ACC112 (cell line): ENCODE data around the gene EPHB3.

ENCODE experiments used
- H2AFZ ChIP-seq: fragments of 200-600 bp; sonication (generic); one replicate; pipeline ENCODE4 v1.6.0; 2017; ENCODE audit warnings: antibody characterized with exemption, low read length; ENCODE audit not compliant: unreplicated experiment
- H3K27ac ChIP-seq: fragments of 200-600 bp; sonication (generic); 2 replicates; pipeline ENCODE4 v1.5.1; 2014; ENCODE audit warnings: low read depth, mild to moderate bottlenecking, antibody characterized with exemption, low read length, moderate library complexity
- H3K27me3 ChIP-seq: fragments of 200-600 bp; sonication (generic); 2 replicates; pipeline ENCODE4 v1.6.1; 2014; ENCODE audit warnings: mild to moderate bottlenecking, antibody characterized with exemption, low read length, moderate library complexity, mixed read lengths; ENCODE audit not compliant: insufficient read depth
- H3K36me3 ChIP-seq: fragments of 200-600 bp; sonication (generic); 2 replicates; pipeline ENCODE4 v1.6.1; 2016; ENCODE audit warnings: mild to moderate bottlenecking, antibody characterized with exemption, low read length, moderate library complexity, mixed read lengths; ENCODE audit not compliant: insufficient read depth
- H3K4me1 ChIP-seq: fragments of 200-600 bp; sonication (generic); one replicate; pipeline ENCODE4 v1.6.1; 2016; ENCODE audit warnings: low read length, mixed read lengths; ENCODE audit not compliant: insufficient read depth, unreplicated experiment, control insufficient read depth
- H3K4me3 ChIP-seq: fragments of 200-600 bp; sonication (generic); 2 replicates; pipeline ENCODE4 v1.5.1; 2014; ENCODE audit warnings: mild to moderate bottlenecking, low read depth, low read length
- H3K79me2 ChIP-seq: fragments of 200-600 bp; sonication (generic); one replicate; pipeline ENCODE4 v1.6.0; 2016; ENCODE audit warnings: low read length; ENCODE audit not compliant: control insufficient read depth, unreplicated experiment, insufficient read depth

The EPHB3 gene

GRCh38 chr3:184582646-184583577 is 21.3 kb downstream of the EPHB3 start:
- no peaks in the 10 kb centered on the region for H3K36me3 ChIP-seq
- no peaks in the 10 kb centered on the region for H3K79me2 ChIP-seq
- H3K27me3 ChIP-seq: no peaks in the 10 kb centered on the region
- H3K4me3 ChIP-seq: peak overlapping the region; percentile 86
- peaks cover 8% of the 10 kb centered on the region for H3K4me1 ChIP-seq
- H3K27ac ChIP-seq: peak overlapping the region; percentile 44
- peak overlapping the region; percentile 46 for H2AFZ ChIP-seq

- no peaks in the 10 kb centered on the region for H3K79me2 ChIP-seq
- H3K27ac ChIP-seq: no peak overlapping the region
- H3K27me3 ChIP-seq: peaks cover 6% of the 10 kb centered on the region; the same call in 1 of the 2 replicates
- H3K36me3 ChIP-seq: no peaks in the 10 kb centered on the region
- H2AFZ ChIP-seq: peak overlapping the region; percentile 46
- peaks cover 8% of the 10 kb centered on the region for H3K4me1 ChIP-seq
- peak overlapping the region; percentile 86 for H3K4me3 ChIP-seq
Observed at GRCh38 chr3:184583578-184584451, 22.2 kb downstream of the EPHB3 start.

GRCh38 chr3:184584464-184584891 is 22.9 kb downstream of the EPHB3 start:
- Histone ChIP-seq H3K79me2 (no peaks in the 10 kb centered on the region), H3K27me3 (peaks cover 6% of the 10 kb centered on the region; the same call in 1 of the 2 replicates), H3K4me1 (peaks cover 8% of the 10 kb centered on the region), H3K27ac (no peak overlapping the region), H3K36me3 (no peaks in the 10 kb centered on the region), H2AFZ (no peak overlapping the region), H3K4me3 (peak overlapping the region; percentile 86; the same call in 1 of the 2 replicates)

- Histone ChIP-seq H3K4me3 (no peak overlapping the region), H3K27me3 (peaks cover 6% of the 10 kb centered on the region; the same call in 1 of the 2 replicates), H3K4me1 (peaks cover 8% of the 10 kb centered on the region), H2AFZ (no peak overlapping the region), H3K36me3 (no peaks in the 10 kb centered on the region), H3K27ac (no peak overlapping the region), H3K79me2 (no peaks in the 10 kb centered on the region)
Observed at GRCh38 chr3:184585545-184585944, 24.0 kb downstream of the EPHB3 start.

- Histone ChIP-seq H3K4me1 (peaks cover 14% of the 10 kb centered on the region), H3K4me3 (no peak overlapping the region), H3K36me3 (no peaks in the 10 kb centered on the region), H3K79me2 (no peaks in the 10 kb centered on the region), H3K27ac (no peak overlapping the region), H2AFZ (no peak overlapping the region), H3K27me3 (peaks cover 6% of the 10 kb centered on the region; the same call in 1 of the 2 replicates)
Observed at GRCh38 chr3:184586851-184587250, 25.3 kb downstream of the EPHB3 start.

- H3K4me1 ChIP-seq: peaks cover 7% of the 10 kb centered on the region
- no peak overlapping the region for H3K27ac ChIP-seq
- H3K79me2 ChIP-seq: no peaks in the 10 kb centered on the region
- H3K27me3 ChIP-seq: peaks cover 6% of the 10 kb centered on the region; the same call in 1 of the 2 replicates
- no peaks in the 10 kb centered on the region for H3K36me3 ChIP-seq
- no peak overlapping the region for H3K4me3 ChIP-seq
- H2AFZ ChIP-seq: no peak overlapping the region
Observed at GRCh38 chr3:184588776-184589175, 27.2 kb downstream of the EPHB3 start.

- no peak overlapping the region for H3K4me3 ChIP-seq
- H3K27ac ChIP-seq: no peak overlapping the region
- peaks cover 6% of the 10 kb centered on the region; the same call in 1 of the 2 replicates for H3K27me3 ChIP-seq
- H3K4me1 ChIP-seq: peaks cover 7% of the 10 kb centered on the region
- no peaks in the 10 kb centered on the region for H3K79me2 ChIP-seq
- no peaks in the 10 kb centered on the region for H3K36me3 ChIP-seq
- H2AFZ ChIP-seq: no peak overlapping the region
Observed at GRCh38 chr3:184590795-184591194, 29.2 kb downstream of the EPHB3 start.

GRCh38 chr3:184591789-184592188 is 30.2 kb downstream of the EPHB3 start:
- Histone ChIP-seq H2AFZ (no peak overlapping the region), H3K27ac (no peak overlapping the region), H3K27me3 (peaks cover 6% of the 10 kb centered on the region; the same call in 1 of the 2 replicates)

GRCh38 chr3:184592371-184593219 is 31.0 kb downstream of the EPHB3 start:
- H3K27ac ChIP-seq: no peak overlapping the region
- no peak overlapping the region for H3K4me3 ChIP-seq
- H3K36me3 ChIP-seq: no peaks in the 10 kb centered on the region
- no peak overlapping the region for H2AFZ ChIP-seq
- H3K4me1 ChIP-seq: peaks cover 7% of the 10 kb centered on the region
- peaks cover 6% of the 10 kb centered on the region; the same call in 1 of the 2 replicates for H3K27me3 ChIP-seq
- no peaks in the 10 kb centered on the region for H3K79me2 ChIP-seq

More at GRCh38 chr3:184591789-184592188, 30.2 kb downstream of the EPHB3 start:
- Histone ChIP-seq H3K4me1 (peaks cover 7% of the 10 kb centered on the region), H3K4me3 (no peak overlapping the region), H3K79me2 (no peaks in the 10 kb centered on the region), H3K36me3 (no peaks in the 10 kb centered on the region)
